ENCODE results near the gene KRTCAP3.
"Not testable (repeated sequence)": the region's sequence is repeated elsewhere in the genome, so short reads cannot be mapped to it uniquely, and the experiment has no call there.

- TF ChIP-seq POLR2A, CTCF (IDR thresholded peaks at IDR 0.05): not testable (repeated sequence)
Measured at GRCh38 chr2:27425039-27425438, 17.1 kb upstream of the KRTCAP3 start.

Measured in thyroid gland (tissue), 4 donors.